Mucosa of descending colon (tissue), 3 donors: ENCODE data around the gene CCDC148. TPM values are rescaled to one million over a fixed set of nuclear protein-coding genes. Genes with fewer than 3 reads are reported as not detected.

Source experiments
- ATAC-seq: fragments of 200-7000 bp; cut with Tn5 transposase; one replicate; pipeline ENCODE4 v1.9.1; 2020; ENCODE audit warnings: mild to moderate bottlenecking, moderate library complexity
- DNase-seq, 3 donors: peaks; one replicate each; pipeline ENCODE4 v3.0.0-alpha.2; 2020
- H3K36me3 ChIP-seq: fragments of 200-600 bp; one replicate; pipeline ENCODE4 v1.8.0; 2021; ENCODE audit warnings: low read depth, mild to moderate bottlenecking
- H3K4me1 ChIP-seq: fragments of 200-600 bp; one replicate; pipeline ENCODE4 v1.8.0; 2021; ENCODE audit warnings: low read depth, mild to moderate bottlenecking
- H3K4me3 ChIP-seq: fragments of 200-600 bp; one replicate; pipeline ENCODE4 v1.8.0; 2021; ENCODE audit warnings: mild to moderate bottlenecking
- H3K9me3 ChIP-seq: fragments of 200-600 bp; one replicate; pipeline ENCODE4 v1.8.0; 2021; ENCODE audit warnings: mild to moderate bottlenecking
- CTCF ChIP-seq: fragments of 200-600 bp; IDR thresholded peaks from one replicate; pipeline ENCODE4 v1.8.0; 2022; ENCODE audit warnings: antibody characterized with exemption, mild to moderate bottlenecking
- intact Hi-C, 2 donors: fragments of 100-400 bp; cut with DNase I in 1 of 2; cut with micrococcal nuclease in 1 of 2; formaldehyde crosslinking; loops; one replicate each; pipeline versions ENCODE4 v1.11.0 to v1.11.1; 2022; cut with DNase I, micrococcal nuclease
- total RNA-seq, 3 donors: library from RNA; stranded (reverse); fragmentation: NEBNext Ultra II Directional in 2 of 3; extraction: Animal tissue kit (Norgen Biotek cat#: 25700) in 2 of 3; gene quantifications; one replicate each; pipeline versions ENCODE4 v1.2.1 to v1.2.4, GENCODE V29; 2021 to 2023
- donor health status: DM: no; HTN: no; CAD: no; lungs with moderate emphysema.
- donor health status: DM: no; HTN: no; CAD: no.
- donor health status: DM: no; HTN: yes; CAD: no.

The CCDC148 gene
- total RNA-seq, 3 donors from 2014 or later = 0.20 to 0.38 TPM; not detected in 1

DNA sequence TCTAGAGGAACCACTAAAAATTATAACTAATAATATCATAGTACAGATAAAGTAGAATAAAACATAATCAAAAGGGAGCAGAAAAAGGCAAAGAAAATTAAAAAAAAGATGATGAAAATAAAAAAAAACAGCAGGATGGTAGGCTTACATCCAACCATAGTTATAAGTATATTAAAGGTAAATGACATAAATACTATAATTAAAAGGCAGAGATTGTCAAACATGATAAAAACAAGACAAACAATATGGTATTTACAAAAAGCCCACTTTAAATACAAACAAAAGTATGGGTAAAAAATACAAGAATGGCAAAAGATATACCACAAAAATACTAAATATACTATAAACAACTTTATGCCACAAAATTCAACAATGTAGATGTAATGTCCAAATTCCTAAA lies 24.4 kb downstream of the CCDC148 start:
- intact Hi-C loops = no loop called here
- ATAC-seq = no peak
- Histone ChIP-seq H3K9me3 (peaks cover 10% of the 10 kb centered on the region), H3K36me3 (no peaks in the 10 kb centered on the region), H3K4me1 (no peaks in the 10 kb centered on the region), H3K4me3 (no peak overlapping the region)
- no peak for DNase-seq
- TF ChIP-seq CTCF = no peak

DNA sequence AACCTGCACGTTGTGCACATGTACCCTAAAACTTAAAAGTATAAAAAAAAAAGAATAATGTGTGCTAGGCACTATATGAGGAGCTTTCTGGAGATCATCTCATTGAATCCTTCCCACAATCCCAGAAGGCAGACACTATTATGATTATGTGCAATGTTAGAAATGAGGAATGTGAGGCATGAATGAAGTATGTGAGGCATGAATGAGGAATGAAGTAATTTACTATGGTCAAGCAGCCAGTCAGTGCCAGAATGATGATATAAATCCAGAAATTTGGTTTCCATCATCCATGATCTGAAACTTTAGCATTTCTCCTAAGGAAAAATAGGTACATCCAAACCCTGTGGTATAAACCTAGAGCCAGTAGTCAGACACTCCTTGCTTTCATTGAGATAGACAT lies 42.0 kb downstream of the CCDC148 start:
- H3K9me3 ChIP-seq = peaks cover 12% of the 10 kb centered on the region
- H3K4me3 ChIP-seq = no peak overlapping the region
- no peak for ATAC-seq
- DNase-seq = no peak
- TF ChIP-seq CTCF = no peak
- H3K36me3 ChIP-seq = no peaks in the 10 kb centered on the region
- H3K4me1 ChIP-seq = no peaks in the 10 kb centered on the region
- intact Hi-C loops = no loop called here

- no peak for TF ChIP-seq CTCF
- no peaks in the 10 kb centered on the region for H3K36me3 ChIP-seq
- H3K4me3 ChIP-seq = no peak overlapping the region
Measured at GRCh38 chr2:158413581-158413980, 43.0 kb downstream of the CCDC148 start.

GRCh38 chr2:158412206-158412605 lies 44.3 kb downstream of the CCDC148 start:
- peaks cover 12% of the 10 kb centered on the region for H3K9me3 ChIP-seq
- TF ChIP-seq CTCF = no peak
- intact Hi-C loops = no loop called here
- H3K4me3 ChIP-seq = no peak overlapping the region
- ATAC-seq (no peak), DNase-seq (no peak)
- H3K4me1 ChIP-seq = no peaks in the 10 kb centered on the region
- H3K36me3 ChIP-seq = no peaks in the 10 kb centered on the region

More at GRCh38 chr2:158413581-158413980, 43.0 kb downstream of the CCDC148 start:
- peaks cover 12% of the 10 kb centered on the region for H3K9me3 ChIP-seq
- ATAC-seq (no peak), DNase-seq (no peak)
- no peaks in the 10 kb centered on the region for H3K4me1 ChIP-seq
- intact Hi-C loops = no loop called here

- Histone ChIP-seq H3K36me3 (no peaks in the 10 kb centered on the region), H3K4me3 (no peak overlapping the region), H3K9me3 (peaks cover 12% of the 10 kb centered on the region), H3K4me1 (no peaks in the 10 kb centered on the region)
- DNase-seq (no peak), ATAC-seq (no peak)
- intact Hi-C loops = no loop called here
- TF ChIP-seq CTCF = no peak
Measured at GRCh38 chr2:158411748-158412147, 44.8 kb downstream of the CCDC148 start.

GRCh38 chr2:158410132-158410531 lies 46.4 kb downstream of the CCDC148 start:
- Histone ChIP-seq H3K36me3 (no peaks in the 10 kb centered on the region), H3K9me3 (peaks cover 3% of the 10 kb centered on the region), H3K4me3 (no peak overlapping the region), H3K4me1 (no peaks in the 10 kb centered on the region)
- no peak for DNase-seq
- no peak for TF ChIP-seq CTCF
- intact Hi-C loops = no loop called here
- ATAC-seq = no peak
